IMR-90 (cell line): Measurements from ENCODE around the gene PDLIM5. TPM values are rescaled to one million over a fixed set of nuclear protein-coding genes. Genes with fewer than 3 reads are reported as not detected.

Experiments used
- ATAC-seq: fragments of 200-7000 bp; cut with Tn5 transposase; 2 replicates; pipeline ENCODE4 v1.9.1; 2020; ENCODE audit warnings: low read depth, mild to moderate bottlenecking, moderate library complexity
- BruUV-seq: library from RNA; stranded (reverse); fragments of 400-500 nt; replicated peaks from 2 replicates; lab custom pipeline; 2021; lab: Mats Ljungman, UMichigan
- CTCF ChIA-PET: fragments of 300-600 bp; formaldehyde crosslinking; extraction: SDS; loops from one replicate; lab custom pipeline; 2021; ENCODE audit warnings: antibody characterized with exemption; lab: Yijun Ruan, JAX
- POLR2A ChIA-PET: fragments of 300-600 bp; sonication (Branson Sonifier 250); formaldehyde crosslinking; loops from one replicate; lab custom pipeline; 2022; ENCODE audit warnings: antibody characterized with exemption; ENCODE audit not compliant: unreplicated experiment; lab: Charles Lee
- DNase-seq: peaks from one replicate; pipeline ENCODE4 v3.0.0; 2013
- H2AFZ ChIP-seq: replicated peaks from 2 replicates; pipeline ENCODE3; 2013; ENCODE audit warnings: low read length, mild to moderate bottlenecking; ENCODE audit not compliant: poor library complexity
- H2AK5ac ChIP-seq: 2 replicates; pipeline ENCODE4 v1.6.1; 2013; ENCODE audit warnings: low read depth, low read length, inconsistent platforms
- H2AK9ac ChIP-seq: replicated peaks from 2 replicates; pipeline ENCODE3; 2013; ENCODE audit warnings: mild to moderate bottlenecking, low read depth, low read length, moderate library complexity; ENCODE audit not compliant: poor library complexity
- H2BK120ac ChIP-seq: 2 replicates; pipeline ENCODE4 v1.6.1; 2013; ENCODE audit warnings: low read depth, low read length, inconsistent platforms
- H2BK15ac ChIP-seq: 3 replicates; pipeline ENCODE4 v1.6.1; 2013; ENCODE audit warnings: low read depth, low read length, inconsistent platforms
- H2BK20ac ChIP-seq: 2 replicates; pipeline ENCODE4 v1.6.1; 2013; ENCODE audit warnings: low read depth, mild to moderate bottlenecking, inconsistent platforms, low read length, moderate library complexity
- H2BK5ac ChIP-seq: 2 replicates; pipeline ENCODE4 v1.6.1; 2013; ENCODE audit warnings: mild to moderate bottlenecking, low read depth, low read length, inconsistent platforms; ENCODE audit not compliant: poor library complexity, severe bottlenecking
- H3K14ac ChIP-seq: replicated peaks from 2 replicates; pipeline ENCODE4 v1.6.1; 2013; ENCODE audit warnings: low read depth, low read length, inconsistent platforms
- H3K18ac ChIP-seq: 2 replicates; pipeline ENCODE4 v1.6.1; 2013; ENCODE audit warnings: low read depth, low read length, control low read depth
- H3K23ac ChIP-seq: 2 replicates; pipeline ENCODE4 v1.6.1; 2013; ENCODE audit warnings: low read depth, low read length, inconsistent platforms
- H3K27ac ChIP-seq: 2 replicates; pipeline ENCODE4 v1.5.1; 2013; ENCODE audit warnings: mild to moderate bottlenecking, control low read depth, low read length; ENCODE audit not compliant: insufficient read depth
- H3K27me3 ChIP-seq: 2 replicates; pipeline ENCODE4 v1.6.1; 2013; ENCODE audit warnings: low read length; ENCODE audit not compliant: control insufficient read depth, insufficient read depth
- H3K36me3 ChIP-seq: 2 replicates; pipeline ENCODE4 v1.6.1; 2013; ENCODE audit warnings: low read length, mixed read lengths; ENCODE audit not compliant: control insufficient read depth, insufficient read depth
- H3K4ac ChIP-seq: 2 replicates; pipeline ENCODE4 v1.6.1; 2013; ENCODE audit warnings: low read depth, low read length, inconsistent platforms
- H3K4me1 ChIP-seq: 2 replicates; pipeline ENCODE4 v1.6.1; 2013; ENCODE audit warnings: low read length, mixed read lengths; ENCODE audit not compliant: control insufficient read depth, insufficient read depth
- H3K4me2 ChIP-seq: 2 replicates; pipeline ENCODE4 v1.6.1; 2013; ENCODE audit warnings: low read depth, mild to moderate bottlenecking, control low read depth, low read length, moderate library complexity
- H3K4me3 ChIP-seq: 2 replicates; pipeline ENCODE4 v1.5.1; 2013; ENCODE audit warnings: low read depth, mild to moderate bottlenecking, control low read depth, low read length, moderate library complexity; ENCODE audit not compliant: insufficient read depth
- H3K56ac ChIP-seq: 2 replicates; pipeline ENCODE4 v1.6.1; 2013; ENCODE audit warnings: low read length, inconsistent platforms; ENCODE audit not compliant: insufficient read depth; ENCODE audit errors: extremely low read depth
- H3K79me1 ChIP-seq, 2 experiments: 2 replicates each; pipeline ENCODE4 v1.6.1; 2013; ENCODE audit warnings: low read length in 2 of 2, inconsistent platforms in 1 of 2, low read depth in 1 of 2
- H3K9ac ChIP-seq: 2 replicates; pipeline ENCODE4 v1.6.1; 2013; ENCODE audit warnings: low read depth, low read length, control low read depth
- H3K9me1 ChIP-seq: 2 replicates; pipeline ENCODE4 v1.6.1; 2013; ENCODE audit warnings: low read length, inconsistent platforms; ENCODE audit not compliant: insufficient read depth
- H3K9me3 ChIP-seq: 2 replicates; pipeline ENCODE4 v1.6.1; 2013; ENCODE audit warnings: low read length; ENCODE audit not compliant: control insufficient read depth, insufficient read depth
- H4K20me1 ChIP-seq: 2 replicates; pipeline ENCODE4 v1.6.1; 2013; ENCODE audit warnings: low read length, inconsistent platforms; ENCODE audit not compliant: insufficient read depth
- H4K5ac ChIP-seq: 2 replicates; pipeline ENCODE4 v1.6.1; 2013; ENCODE audit warnings: mild to moderate bottlenecking, low read depth, low read length, control low read depth
- H4K8ac ChIP-seq, 2 experiments: 2 replicates each; pipeline ENCODE4 v1.6.1; 2013; ENCODE audit warnings: low read depth in 2 of 2, low read length in 2 of 2, control low read depth in 1 of 2, inconsistent platforms in 1 of 2
- H4K91ac ChIP-seq: 2 replicates; pipeline ENCODE4 v1.6.1; 2013; ENCODE audit warnings: low read depth, low read length, inconsistent platforms; ENCODE audit not compliant: insufficient read depth
- BHLHE40 ChIP-seq: fragments of 150-350 bp; IDR thresholded peaks from 2 replicates; pipeline ENCODE4 v1.6.1; 2016; ENCODE audit warnings: mild to moderate bottlenecking, low read depth, low read length
- MAZ ChIP-seq: IDR thresholded peaks from 2 replicates; pipeline ENCODE4 v1.6.1; 2012; ENCODE audit warnings: low read depth, mild to moderate bottlenecking, low read length, improper control_type of control experiment, moderate library complexity, borderline replicate concordance
- NFE2L2 ChIP-seq: fragments of 150-350 bp; IDR thresholded peaks from 2 replicates; pipeline ENCODE4 v1.6.1; 2016; ENCODE audit warnings: low read depth, mild to moderate bottlenecking, low read length
- WGBS, 2 experiments: methylation state at CpG; one replicate each; pipeline versions ENCODE4 v1.1.5 to v1.1.7; 2013; ENCODE audit warnings: missing lambda C conversion rate in 2 of 2; ENCODE audit not compliant: insufficient read length in 1 of 2; ENCODE audit errors: extremely low coverage in 2 of 2; 5-methylcytosine and 5-hydroxymethylcytosine counted together
- dilution Hi-C: fragments of 300-500 bp; cut with HindIII; formaldehyde crosslinking; loops from one replicate; pipeline ENCODE4 v1.14.3; 2018; ENCODE audit warnings: low sequenced_read_pairs; ENCODE audit not compliant: unreplicated experiment
- in situ Hi-C: fragments of 300-500 bp; cut with MboI; formaldehyde crosslinking; loops from 3 replicates; pipeline ENCODE4 v1.14.3; 2019; ENCODE audit warnings: low sequenced_read_pairs, inconsistent platforms, mixed read lengths
- intact Hi-C: fragments of 100-400 bp; cut with micrococcal nuclease; formaldehyde crosslinking; loops from 2 replicates; pipeline ENCODE4 v1.10.0; 2022
- polyA plus RNA-seq, 3 experiments: library from polyadenylated mRNA; depleted of rRNA; stranded (reverse); fragments of >200 nt; gene quantifications; 2 replicates each; pipeline ENCODE4 v1.2.3, GENCODE V29; 2012; ENCODE audit warnings: low replicate concordance in 1 of 3
- total RNA-seq: library from RNA; depleted of rRNA; stranded (reverse); fragments of >200 nt; gene quantifications from 2 replicates; pipeline ENCODE4 v1.2.3, GENCODE V29; 2012

PDLIM5 gene
- total and polyA plus RNA-seq, 2 of the 4 experiments (the other 2 are of a cell fraction), result 96.5 to 188 TPM

DNA sequence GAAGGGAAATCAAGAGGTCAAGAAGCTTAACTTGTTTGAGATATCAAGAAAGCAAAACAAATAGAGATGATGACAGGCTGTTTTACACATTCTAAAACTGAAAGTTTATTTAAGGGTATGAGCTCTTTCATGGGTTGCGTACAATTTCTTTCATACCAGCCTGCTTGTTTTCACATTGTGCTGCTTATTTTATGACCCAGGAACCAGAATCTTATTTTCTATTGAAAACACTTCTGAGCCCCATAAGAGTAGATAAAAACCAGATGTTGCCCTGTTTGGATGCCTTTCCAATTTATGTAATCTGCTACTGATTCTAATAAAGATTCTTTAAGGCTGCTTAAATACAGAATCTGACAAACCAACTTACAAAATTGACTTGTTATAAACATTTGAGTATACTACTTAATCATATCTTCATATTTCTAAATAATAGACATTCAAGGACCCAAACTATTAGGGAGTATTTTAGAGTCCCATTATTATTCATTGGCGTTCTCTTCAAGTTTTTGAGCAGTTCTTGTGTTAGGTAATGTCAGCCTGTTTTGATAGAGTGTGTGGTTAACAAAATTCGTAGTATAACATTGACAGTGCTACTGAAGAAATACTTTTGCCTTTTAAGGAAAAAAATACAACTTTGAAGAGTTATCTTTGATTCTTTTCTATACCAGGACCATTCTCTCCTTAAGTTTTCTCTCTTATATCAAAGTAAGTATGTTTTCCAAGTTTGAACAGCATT, 74.4 kb downstream of the PDLIM5 start:
- CTCF ChIA-PET, result no interaction called here
- dilution Hi-C loops (no loop called here), in situ Hi-C loops (no loop called here), intact Hi-C loops (no loop called here)
- ATAC-seq, result peak; percentile 63
- no peak overlapping the region for H3K56ac ChIP-seq
- H2BK120ac ChIP-seq, result no peak overlapping the region; the same call in 1 of the 2 replicates
- H3K18ac ChIP-seq, result peak overlapping the region; percentile 55
- H4K91ac ChIP-seq, result no peak overlapping the region
- H3K4ac ChIP-seq, result no peak overlapping the region
- H2AK5ac ChIP-seq, result no peak overlapping the region
- H3K27ac ChIP-seq, result peak overlapping the region; percentile 49; the same call in 1 of the 2 replicates
- peaks cover 33 to 63% of the 10 kb centered on the region in 2 experiments for H3K79me1 ChIP-seq
- no peak overlapping the region for H2AK9ac ChIP-seq
- H3K27me3 ChIP-seq, result no peaks in the 10 kb centered on the region
- no CpG with 5 or more reads among the region's 3 CpGs for WGBS, 2 experiments
- H3K4me2 ChIP-seq, result peak overlapping the region; percentile 61; the same call in 1 of the 2 replicates
- no peak overlapping the region for H4K5ac ChIP-seq
- H3K23ac ChIP-seq, result no peak overlapping the region
- H3K14ac ChIP-seq, result no peak overlapping the region
- H4K20me1 ChIP-seq, result no peaks in the 10 kb centered on the region
- H2BK15ac ChIP-seq, result no peak overlapping the region
- POLR2A ChIA-PET, result interaction anchor here (0.6 kb wide), 1 partner anchor 42 kb away, joined by 5 read pairs; no protein-coding TSS in a partner anchor
- H3K4me3 ChIP-seq, result no peak overlapping the region
- no peaks in the 10 kb centered on the region for H3K9me3 ChIP-seq
- H2BK5ac ChIP-seq, result peak overlapping the region; percentile 51
- H3K4me1 ChIP-seq, result peaks cover 14% of the 10 kb centered on the region
- H2AFZ ChIP-seq, result no peak overlapping the region
- no peak for TF ChIP-seq BHLHE40
- TF ChIP-seq NFE2L2, result no peak
- TF ChIP-seq MAZ, result no peak
- no TSS peak for BruUV-seq
- H3K9ac ChIP-seq, result no peak overlapping the region; the same call in 1 of the 2 replicates
- H2BK20ac ChIP-seq, result no peak overlapping the region
- H3K36me3 ChIP-seq, result peaks cover 3% of the 10 kb centered on the region; the same call in 1 of the 2 replicates
- DNase-seq, result peak; percentile 43
- no peak overlapping the region; a peak in 1 of 4 replicates for H4K8ac ChIP-seq
- H3K9me1 ChIP-seq, result peaks cover 5% of the 10 kb centered on the region; the same call in 1 of the 2 replicates
